Body of pancreas (tissue), 4 donors: ENCODE measurements around the gene HARBI1. TPM values are rescaled to one million over a fixed set of nuclear protein-coding genes. Genes with fewer than 3 reads are reported as not detected.

Source experiments
- ATAC-seq: fragments of 150-250 bp; one replicate; pipeline ENCODE4 v1.9.1; 2016
- DNase-seq, 4 donors: peaks; one replicate each; pipeline ENCODE4 v3.0.0-alpha.2; 2019
- H3K27ac ChIP-seq, 4 donors: fragments of 200-600 bp; sonication (generic); 1 replicate in 3 of 4; 2 replicates in 1 of 4; pipeline versions ENCODE4 v1.5.1 to v1.6.1; 2016 to 2019; ENCODE audit warnings: mild to moderate bottlenecking in 1 of 4, mixed read lengths in 1 of 4, moderate library complexity in 1 of 4
- H3K27me3 ChIP-seq, 2 donors: fragments of 200-600 bp; sonication (generic); one replicate each; pipeline ENCODE4 v1.6.0; 2016; ENCODE audit warnings: mild to moderate bottlenecking in 1 of 2
- H3K36me3 ChIP-seq, 2 donors: fragments of 200-600 bp; sonication (generic); replicated peaks in 1 of 2; 2 replicates each; pipeline ENCODE4 v1.5.1; 2016; ENCODE audit warnings: low read depth in 2 of 2; ENCODE audit not compliant: insufficient read depth in 1 of 2
- H3K4me1 ChIP-seq: fragments of 200-600 bp; sonication (generic); one replicate; pipeline ENCODE4 v1.6.0; 2016
- H3K4me3 ChIP-seq, 2 donors: fragments of 200-600 bp; sonication (generic); 1 replicate in 1 of 2; 2 replicates in 1 of 2; pipeline ENCODE4 v1.5.1; 2016 to 2019
- H3K9me3 ChIP-seq, 3 donors: fragments of 200-600 bp; sonication (generic); 1 replicate in 2 of 3; 2 replicates in 1 of 3; pipeline ENCODE4 v1.5.1; 2016
- POLR2A ChIP-seq, 3 donors: fragments of 450-650 bp; IDR thresholded peaks; one replicate each; pipeline ENCODE4 v1.6.1; 2016; ENCODE audit warnings: antibody characterized with exemption in 3 of 3, mild to moderate bottlenecking in 2 of 3
- WGBS, 2 donors: methylation state at CpG; one replicate each; pipeline ENCODE4 v1.1.5; 2017; 5-methylcytosine and 5-hydroxymethylcytosine counted together
- intact Hi-C: fragments of 100-400 bp; cut with DNase I; formaldehyde crosslinking; loops from one replicate; pipeline ENCODE4 v1.15.1; 2023
- total RNA-seq, 2 donors: library from RNA; depleted of rRNA; stranded (reverse); fragments of >200 nt; gene quantifications; one replicate each; pipeline ENCODE4 v1.1.0, GENCODE V29; 2016
- TF ChIP-seq, protein P1 (sequence below), 7 experiments: fragments of 450-650 bp in 4 of 7; fragments of 200-600 bp in 3 of 7; sonication (generic) in 3 of 7; IDR thresholded peaks; one replicate each; pipeline ENCODE4 v1.5.1; 2016 to 2019; ENCODE audit warnings: antibody characterized with exemption in 7 of 7

HARBI1 gene
- total RNA-seq, 2 donors from 2014 or later: 2.0 to 2.6 TPM

- WGBS, 2 donors: 87 to 97% methylated on average over 8 of the region's 8 CpGs
- no peak for TF ChIP-seq POLR2A (IDR thresholded peaks at IDR 0.05)
- TF ChIP-seq, protein P1, sequence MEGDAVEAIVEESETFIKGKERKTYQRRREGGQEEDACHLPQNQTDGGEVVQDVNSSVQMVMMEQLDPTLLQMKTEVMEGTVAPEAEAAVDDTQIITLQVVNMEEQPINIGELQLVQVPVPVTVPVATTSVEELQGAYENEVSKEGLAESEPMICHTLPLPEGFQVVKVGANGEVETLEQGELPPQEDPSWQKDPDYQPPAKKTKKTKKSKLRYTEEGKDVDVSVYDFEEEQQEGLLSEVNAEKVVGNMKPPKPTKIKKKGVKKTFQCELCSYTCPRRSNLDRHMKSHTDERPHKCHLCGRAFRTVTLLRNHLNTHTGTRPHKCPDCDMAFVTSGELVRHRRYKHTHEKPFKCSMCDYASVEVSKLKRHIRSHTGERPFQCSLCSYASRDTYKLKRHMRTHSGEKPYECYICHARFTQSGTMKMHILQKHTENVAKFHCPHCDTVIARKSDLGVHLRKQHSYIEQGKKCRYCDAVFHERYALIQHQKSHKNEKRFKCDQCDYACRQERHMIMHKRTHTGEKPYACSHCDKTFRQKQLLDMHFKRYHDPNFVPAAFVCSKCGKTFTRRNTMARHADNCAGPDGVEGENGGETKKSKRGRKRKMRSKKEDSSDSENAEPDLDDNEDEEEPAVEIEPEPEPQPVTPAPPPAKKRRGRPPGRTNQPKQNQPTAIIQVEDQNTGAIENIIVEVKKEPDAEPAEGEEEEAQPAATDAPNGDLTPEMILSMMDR (IDR thresholded peaks at IDR 0.05): no peak
Observed at GRCh38 chr11:46642627-46643335, 25.8 kb upstream of the HARBI1 start.

DNA sequence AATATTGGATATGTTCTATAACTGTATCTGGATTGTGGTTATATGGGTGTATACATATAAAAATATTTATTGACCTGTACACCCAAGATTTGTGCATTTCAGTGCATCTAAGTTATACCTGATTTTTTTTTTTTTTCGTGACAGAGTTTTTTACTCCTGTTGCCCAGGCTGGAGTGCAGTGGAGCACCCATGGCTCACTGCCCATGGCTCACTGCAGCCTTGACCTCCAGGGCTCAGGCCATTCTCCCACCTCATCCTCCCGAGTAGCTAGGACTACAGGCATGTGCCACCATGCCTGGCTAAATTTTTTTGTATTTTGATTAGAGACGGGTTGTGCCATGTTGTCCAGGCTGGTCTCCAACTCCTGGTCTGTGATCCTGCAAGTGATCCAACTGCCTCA is 24.6 kb upstream of the HARBI1 start:
- 80 to 81% methylated on average over 3 of the region's 3 CpGs for WGBS, 2 donors

More at GRCh38 chr11:46642627-46643335, 25.8 kb upstream of the HARBI1 start:
- no peak overlapping the region for H3K4me3 ChIP-seq
- ATAC-seq (no peak), DNase-seq (no peak)
- H3K27ac ChIP-seq: no peak overlapping the region
- H3K4me1 ChIP-seq: peaks cover 5% of the 10 kb centered on the region
- intact Hi-C loops: no loop called here
- H3K9me3 ChIP-seq: no peaks in the 10 kb centered on the region
- no peaks in the 10 kb centered on the region for H3K27me3 ChIP-seq
- peaks cover 0 to 23% of the 10 kb centered on the region in 2 donors for H3K36me3 ChIP-seq

DNA sequence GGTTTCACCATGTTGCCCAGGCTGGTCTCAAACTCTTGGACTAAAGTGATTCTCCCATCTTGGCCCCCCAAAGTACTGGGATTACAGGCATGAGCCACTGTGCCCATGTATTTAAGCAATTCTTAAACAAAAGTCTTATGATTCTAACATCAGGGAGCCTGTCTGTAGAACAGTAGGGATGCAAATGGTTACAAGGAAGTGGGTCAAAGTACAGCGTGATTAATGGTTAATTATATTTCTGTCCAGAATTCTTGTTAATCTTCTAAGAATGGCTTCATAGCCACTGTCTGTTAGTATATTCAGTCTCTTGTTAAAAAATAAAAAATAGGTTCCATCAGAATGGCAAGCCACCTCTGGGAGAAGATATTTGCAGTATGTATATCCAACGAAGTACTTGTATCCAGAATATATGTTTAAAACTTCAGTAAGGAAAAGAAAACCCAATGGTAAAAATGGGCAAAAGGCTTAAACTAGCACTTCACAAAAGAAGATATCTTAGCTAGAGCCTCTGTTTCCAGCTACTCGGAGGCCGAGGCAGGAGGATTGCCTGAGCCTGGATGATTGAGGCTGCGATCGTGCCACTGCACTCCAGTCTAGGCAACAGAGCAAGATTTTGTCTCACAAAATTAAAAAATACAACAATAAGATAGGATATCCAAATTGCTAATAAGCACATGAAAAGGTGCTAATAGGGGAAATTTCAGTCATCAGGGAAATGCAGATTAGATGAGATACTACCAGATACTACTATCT is 23.2 kb upstream of the HARBI1 start:
- intact Hi-C loops: no loop called here
- ATAC-seq (no peak), DNase-seq (no peak)
- Histone ChIP-seq H3K4me1 (peaks cover 5% of the 10 kb centered on the region), H3K36me3 (peaks cover 0 to 11% of the 10 kb centered on the region in 2 donors), H3K4me3 (no peak overlapping the region), H3K27ac (peak overlapping the region in 1 of 4 donors; percentile 47), H3K9me3 (no peaks in the 10 kb centered on the region), H3K27me3 (no peaks in the 10 kb centered on the region)
- 79 to 90% methylated on average over 6 of the region's 6 CpGs for WGBS, 2 donors
- TF ChIP-seq, protein P1 (IDR thresholded peaks at IDR 0.05): no peak
- no peak for TF ChIP-seq POLR2A (IDR thresholded peaks at IDR 0.05)

More for the DNA sequence above, 24.6 kb upstream of the HARBI1 start:
- no peak for TF ChIP-seq POLR2A (IDR thresholded peaks at IDR 0.05)
- TF ChIP-seq, protein P1 (IDR thresholded peaks at IDR 0.05): no peak
- Histone ChIP-seq H3K27ac (no peak overlapping the region), H3K9me3 (no peaks in the 10 kb centered on the region), H3K36me3 (peaks cover 0 to 17% of the 10 kb centered on the region in 2 donors), H3K4me3 (no peak overlapping the region), H3K4me1 (peaks cover 5% of the 10 kb centered on the region), H3K27me3 (no peaks in the 10 kb centered on the region)
- DNase-seq (no peak), ATAC-seq (no peak)
- intact Hi-C loops: no loop called here

DNA sequence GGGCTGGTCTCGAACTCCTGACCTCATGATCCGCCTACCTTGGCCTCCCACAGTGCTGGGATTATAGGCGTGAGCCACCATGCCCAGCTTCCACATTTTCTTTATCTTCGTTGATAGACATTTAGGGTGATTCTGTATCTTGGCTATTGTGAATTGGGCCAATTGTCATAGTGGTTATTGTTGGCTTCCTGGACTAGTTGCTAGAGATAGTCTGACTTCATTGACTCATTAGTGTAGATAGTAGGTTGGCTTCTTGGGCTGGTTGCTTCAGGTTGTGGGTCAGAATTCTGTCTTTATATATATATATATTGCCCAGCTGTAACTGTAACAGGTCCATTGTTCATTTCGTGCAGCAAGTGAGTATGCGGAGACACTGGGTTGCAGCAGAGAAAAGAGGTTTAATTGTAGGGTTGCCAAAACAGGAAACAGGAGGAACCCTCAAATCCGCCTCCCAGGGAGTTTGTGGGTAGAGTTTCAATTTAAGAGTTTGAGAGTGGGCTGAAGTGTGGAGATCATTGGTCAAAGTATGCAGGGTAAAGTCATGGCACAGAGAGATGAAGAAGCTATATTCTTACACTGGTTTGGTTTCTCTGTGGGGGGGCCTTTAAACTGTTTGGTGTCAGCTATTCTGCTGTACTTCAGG is 22.3 kb upstream of the HARBI1 start:
- DNase-seq: no peak
- intact Hi-C loops: no loop called here
- Histone ChIP-seq H3K4me3 (no peak overlapping the region), H3K9me3 (no peaks in the 10 kb centered on the region), H3K36me3 (peaks cover 0 to 8% of the 10 kb centered on the region in 2 donors), H3K27me3 (no peaks in the 10 kb centered on the region), H3K27ac (peak overlapping the region in 1 of 4 donors; percentile 47), H3K4me1 (peaks cover 5% of the 10 kb centered on the region)
- ATAC-seq: no peak
- WGBS, 2 donors: 84 to 97% methylated on average over 7 of the region's 7 CpGs
- TF ChIP-seq, protein P1 (IDR thresholded peaks at IDR 0.05): no peak
- TF ChIP-seq POLR2A (IDR thresholded peaks at IDR 0.05): no peak
